ENCODE results near the gene ACP4.

Gene ACP4

GRCh38 chr19:50776131-50776530 lies 14.1 kb upstream of the ACP4 start:
- no peak for DNase-seq
- Histone ChIP-seq H3K4me2 (ENCODE audit: low read depth, low read length) (no peak overlapping the region), H3K27me3 (replicated peaks; ENCODE audit: insufficient read depth, low read length) (peaks cover 79% of the 10 kb centered on the region), H3K9me3 (replicated peaks; ENCODE audit: insufficient read depth, low read length) (no peaks in the 10 kb centered on the region), H3K79me2 (ENCODE audit: low read length) (no peaks in the 10 kb centered on the region), H3F3A (ENCODE audit: insufficient read depth, low read length) (no peaks in the 10 kb centered on the region), H3K36me3 (replicated peaks; ENCODE audit: insufficient read depth, low read length) (no peaks in the 10 kb centered on the region), H3K9me2 (replicated peaks; ENCODE audit: insufficient read depth, low read length) (no peaks in the 10 kb centered on the region), H3K4me1 (ENCODE audit: low read length) (no peaks in the 10 kb centered on the region), H3K27ac (ENCODE audit: low read length) (no peak overlapping the region), H3K4me3 (ENCODE audit: low read length) (no peak overlapping the region), H3K9ac (ENCODE audit: low read length) (no peak overlapping the region), H2AFZ (ENCODE audit: low read length) (no peak overlapping the region), H4K20me1 (ENCODE audit: insufficient read depth, low read length) (no peaks in the 10 kb centered on the region)
- no peak for TF ChIP-seq EZH2phosphoT487 (IDR thresholded peaks at IDR 0.05; ENCODE audit: low read length)
- no peak for TF ChIP-seq EZH2 (optimal IDR thresholded peaks at IDR 0.05; ENCODE audit: low read depth, low read length)
- TF ChIP-seq, protein P1, sequence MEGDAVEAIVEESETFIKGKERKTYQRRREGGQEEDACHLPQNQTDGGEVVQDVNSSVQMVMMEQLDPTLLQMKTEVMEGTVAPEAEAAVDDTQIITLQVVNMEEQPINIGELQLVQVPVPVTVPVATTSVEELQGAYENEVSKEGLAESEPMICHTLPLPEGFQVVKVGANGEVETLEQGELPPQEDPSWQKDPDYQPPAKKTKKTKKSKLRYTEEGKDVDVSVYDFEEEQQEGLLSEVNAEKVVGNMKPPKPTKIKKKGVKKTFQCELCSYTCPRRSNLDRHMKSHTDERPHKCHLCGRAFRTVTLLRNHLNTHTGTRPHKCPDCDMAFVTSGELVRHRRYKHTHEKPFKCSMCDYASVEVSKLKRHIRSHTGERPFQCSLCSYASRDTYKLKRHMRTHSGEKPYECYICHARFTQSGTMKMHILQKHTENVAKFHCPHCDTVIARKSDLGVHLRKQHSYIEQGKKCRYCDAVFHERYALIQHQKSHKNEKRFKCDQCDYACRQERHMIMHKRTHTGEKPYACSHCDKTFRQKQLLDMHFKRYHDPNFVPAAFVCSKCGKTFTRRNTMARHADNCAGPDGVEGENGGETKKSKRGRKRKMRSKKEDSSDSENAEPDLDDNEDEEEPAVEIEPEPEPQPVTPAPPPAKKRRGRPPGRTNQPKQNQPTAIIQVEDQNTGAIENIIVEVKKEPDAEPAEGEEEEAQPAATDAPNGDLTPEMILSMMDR (IDR thresholded peaks at IDR 0.05; ENCODE audit: low read length), result no peak

GRCh38 chr19:50777261-50777660 lies 13.0 kb upstream of the ACP4 start:
- Histone ChIP-seq H3K4me3 (ENCODE audit: low read length) (no peak overlapping the region), H4K20me1 (ENCODE audit: insufficient read depth, low read length) (no peaks in the 10 kb centered on the region), H3K9ac (ENCODE audit: low read length) (no peak overlapping the region), H3K27me3 (replicated peaks; ENCODE audit: insufficient read depth, low read length) (peaks cover 91% of the 10 kb centered on the region), H3F3A (ENCODE audit: insufficient read depth, low read length) (no peaks in the 10 kb centered on the region), H3K27ac (ENCODE audit: low read length) (no peak overlapping the region), H3K9me2 (replicated peaks; ENCODE audit: insufficient read depth, low read length) (no peaks in the 10 kb centered on the region), H2AFZ (ENCODE audit: low read length) (no peak overlapping the region), H3K36me3 (replicated peaks; ENCODE audit: insufficient read depth, low read length) (no peaks in the 10 kb centered on the region), H3K79me2 (ENCODE audit: low read length) (no peaks in the 10 kb centered on the region), H3K4me1 (ENCODE audit: low read length) (no peaks in the 10 kb centered on the region), H3K4me2 (ENCODE audit: low read depth, low read length) (no peak overlapping the region), H3K9me3 (replicated peaks; ENCODE audit: insufficient read depth, low read length) (no peaks in the 10 kb centered on the region)
- DNase-seq, result no peak
- TF ChIP-seq, protein P1 (IDR thresholded peaks at IDR 0.05; ENCODE audit: low read length), result no peak
- TF ChIP-seq EZH2phosphoT487 (IDR thresholded peaks at IDR 0.05; ENCODE audit: low read length) (no peak), EZH2 (optimal IDR thresholded peaks at IDR 0.05; ENCODE audit: low read depth, low read length) (no peak)

- Histone ChIP-seq H3K27ac (ENCODE audit: low read length) (no peak overlapping the region), H3K27me3 (replicated peaks; ENCODE audit: insufficient read depth, low read length) (peaks cover 93% of the 10 kb centered on the region), H3K9me2 (replicated peaks; ENCODE audit: insufficient read depth, low read length) (no peaks in the 10 kb centered on the region), H3F3A (ENCODE audit: insufficient read depth, low read length) (no peaks in the 10 kb centered on the region), H4K20me1 (ENCODE audit: insufficient read depth, low read length) (no peaks in the 10 kb centered on the region), H3K79me2 (ENCODE audit: low read length) (no peaks in the 10 kb centered on the region), H3K4me1 (ENCODE audit: low read length) (no peaks in the 10 kb centered on the region), H3K4me2 (ENCODE audit: low read depth, low read length) (no peak overlapping the region), H3K4me3 (ENCODE audit: low read length) (no peak overlapping the region), H2AFZ (ENCODE audit: low read length) (no peak overlapping the region), H3K9ac (ENCODE audit: low read length) (no peak overlapping the region), H3K36me3 (replicated peaks; ENCODE audit: insufficient read depth, low read length) (no peaks in the 10 kb centered on the region), H3K9me3 (replicated peaks; ENCODE audit: insufficient read depth, low read length) (no peaks in the 10 kb centered on the region)
- no peak for DNase-seq
- TF ChIP-seq EZH2 (optimal IDR thresholded peaks at IDR 0.05; ENCODE audit: low read depth, low read length) (no peak), EZH2phosphoT487 (IDR thresholded peaks at IDR 0.05; ENCODE audit: low read length) (no peak)
- TF ChIP-seq, protein P1 (IDR thresholded peaks at IDR 0.05; ENCODE audit: low read length), result no peak
These were observed 12.3 kb upstream of the ACP4 start for GRCh38 chr19:50777830-50778303.

Measured in MM.1S (cell line).